Stimulated activated CD4-positive, alpha-beta T cell treated with anti-CD3 and anti-CD28 coated beads, Interleukin-4, amount 100 ng/mL, for 1 hour (primary cell): Measurements from ENCODE around the gene NTN1.

Experiments used
- DNase-seq: peaks from one replicate; pipeline ENCODE4 v3.0.0-alpha.2; 2020

The NTN1 gene

GRCh38 chr17:9200699-9201359 lies 179.5 kb downstream of the NTN1 start:
- no peak for DNase-seq

- DNase-seq, result no peak
Measured at GRCh38 chr17:9202532-9202931, 181.2 kb downstream of the NTN1 start.

- no peak for DNase-seq
Measured at GRCh38 chr17:9203771-9204425, 182.6 kb downstream of the NTN1 start.

GRCh38 chr17:9204637-9205329 lies 183.5 kb downstream of the NTN1 start:
- no peak for DNase-seq

- no peak for DNase-seq
Measured at GRCh38 chr17:9205520-9206409, 184.5 kb downstream of the NTN1 start.

GRCh38 chr17:9206410-9206703 lies 185.0 kb downstream of the NTN1 start:
- DNase-seq, result no peak

GRCh38 chr17:9206741-9207332 lies 185.5 kb downstream of the NTN1 start:
- DNase-seq, result no peak

GRCh38 chr17:9208381-9209105 lies 187.2 kb downstream of the NTN1 start:
- DNase-seq, result no peak

- DNase-seq, result no peak
Measured at GRCh38 chr17:9209347-9209746, 188.0 kb downstream of the NTN1 start.

GRCh38 chr17:9209781-9210370 lies 188.6 kb downstream of the NTN1 start:
- DNase-seq, result no peak

- DNase-seq, result no peak
Measured at GRCh38 chr17:9211133-9211765, 189.9 kb downstream of the NTN1 start.

GRCh38 chr17:9212376-9213302 lies 191.3 kb downstream of the NTN1 start:
- no peak for DNase-seq

GRCh38 chr17:9213303-9213640 lies 192.0 kb downstream of the NTN1 start:
- no peak for DNase-seq

GRCh38 chr17:9215465-9215864 lies 194.2 kb downstream of the NTN1 start:
- DNase-seq, result no peak

GRCh38 chr17:9217151-9218056 lies 196.1 kb downstream of the NTN1 start:
- DNase-seq, result no peak

GRCh38 chr17:9218064-9218635 lies 196.8 kb downstream of the NTN1 start:
- DNase-seq, result no peak

- DNase-seq, result no peak
Measured at GRCh38 chr17:9218911-9219310, 197.6 kb downstream of the NTN1 start.

- no peak for DNase-seq
Measured at GRCh38 chr17:9219631-9220397, 198.5 kb downstream of the NTN1 start.
